ENCODE measurements around the gene PLA2G4A. TPM values are rescaled to one million over a fixed set of nuclear protein-coding genes. Genes with fewer than 3 reads are reported as not detected.

Gene PLA2G4A
- total and polyA plus RNA-seq, 2 experiments from 2014 or later, result 1.1 to 3.8 TPM

- Histone ChIP-seq H3K4me1 (ENCODE audit: insufficient read depth) (peaks cover 9% of the 10 kb centered on the region), H3K79me2 (replicated peaks; ENCODE audit: insufficient read depth) (no peaks in the 10 kb centered on the region), H3K4me3 (no peak overlapping the region), H4K20me1 (replicated peaks; ENCODE audit: insufficient read depth) (no peaks in the 10 kb centered on the region), H3K36me3 (ENCODE audit: insufficient read depth) (no peaks in the 10 kb centered on the region), H3K27me3 (ENCODE audit: insufficient read depth) (no peaks in the 10 kb centered on the region), H3K9me2 (ENCODE audit: insufficient read depth) (no peaks in the 10 kb centered on the region), H3F3A (replicated peaks; ENCODE audit: low read depth) (no peaks in the 10 kb centered on the region), H3K4me2 (no peak overlapping the region), H3K27ac (ENCODE audit: low read depth) (no peak overlapping the region), H2AFZ (no peak overlapping the region)
- Mint-ChIP-seq H3K4me1 (peaks cover 13% of the 10 kb centered on the region; the same call in 2 of the 3 replicates), H3K36me3 (ENCODE audit: low read depth) (no peaks in the 10 kb centered on the region), H3K9me3 (no peaks in the 10 kb centered on the region), H3K4me3 (no peak overlapping the region), H3K27ac (no peak overlapping the region), H3K27me3 (ENCODE audit: insufficient read depth, low read depth, poor library complexity) (no peaks in the 10 kb centered on the region)
- ATAC-seq (no peak), DNase-seq (ENCODE audit: low spot score) (no peak)
- no peak for TF ChIP-seq POLR2AphosphoS5 (IDR thresholded peaks at IDR 0.05; ENCODE audit: low read depth)
- no peak for TF ChIP-seq REST (IDR thresholded peaks at IDR 0.05; ENCODE audit: unreplicated experiment)
- no peak for TF ChIP-seq ZNF114 (CRISPR knock-in tag; IDR thresholded peaks at IDR 0.05)
- TF ChIP-seq ZNF331 (CRISPR knock-in tag; IDR thresholded peaks at IDR 0.05; ENCODE audit: low read depth), result no peak
Measured at GRCh38 chr1:186958520-186958919, 129.8 kb downstream of the PLA2G4A start.

- no peaks in the 10 kb centered on the region for H3K36me3 ChIP-seq (ENCODE audit: insufficient read depth)
- peaks cover 9% of the 10 kb centered on the region for H3K4me1 ChIP-seq (ENCODE audit: insufficient read depth)
- H2AFZ ChIP-seq, result no peak overlapping the region
- no peak overlapping the region for H3K27ac Mint-ChIP-seq
- H3K27ac ChIP-seq (ENCODE audit: low read depth), result no peak overlapping the region
- H3K36me3 Mint-ChIP-seq (ENCODE audit: low read depth), result no peaks in the 10 kb centered on the region
- H3K4me3 Mint-ChIP-seq, result no peak overlapping the region
- DNase-seq (ENCODE audit: low spot score) (no peak), ATAC-seq (no peak)
- no peak overlapping the region for H3K4me2 ChIP-seq
- no peaks in the 10 kb centered on the region for H3K27me3 Mint-ChIP-seq (ENCODE audit: insufficient read depth, low read depth, poor library complexity)
- H3F3A ChIP-seq (replicated peaks; ENCODE audit: low read depth), result no peaks in the 10 kb centered on the region
- no peak overlapping the region for H3K4me3 ChIP-seq
- H4K20me1 ChIP-seq (replicated peaks; ENCODE audit: insufficient read depth), result no peaks in the 10 kb centered on the region
- peaks cover 13% of the 10 kb centered on the region; the same call in 2 of the 3 replicates for H3K4me1 Mint-ChIP-seq
- H3K79me2 ChIP-seq (replicated peaks; ENCODE audit: insufficient read depth), result no peaks in the 10 kb centered on the region
- H3K9me2 ChIP-seq (ENCODE audit: insufficient read depth), result no peaks in the 10 kb centered on the region
- no peaks in the 10 kb centered on the region for H3K27me3 ChIP-seq (ENCODE audit: insufficient read depth)
- no peaks in the 10 kb centered on the region for H3K9me3 Mint-ChIP-seq
- TF ChIP-seq ZNF114 (CRISPR knock-in tag; IDR thresholded peaks at IDR 0.05) (no peak), CREB1 (CRISPR knock-in tag; IDR thresholded peaks at IDR 0.05; ENCODE audit: low read depth) (no peak), ZNF462 (CRISPR knock-in tag; IDR thresholded peaks at IDR 0.05) (no peak), REST (IDR thresholded peaks at IDR 0.05; ENCODE audit: unreplicated experiment) (no peak)
Measured at GRCh38 chr1:186960861-186961260, 132.1 kb downstream of the PLA2G4A start.
